Cerebellar nuclear complex (tissue), 1 donor: ENCODE data around the gene MASP2.
A peak's percentile ranks its signal among the peaks of the same experiment; 100 is the strongest.
"Not testable (repeated sequence)": the region's sequence is repeated elsewhere in the genome, so short reads cannot be mapped to it uniquely, and the experiment has no call there.

ENCODE experiments used
- DNase-seq, 2 experiments: peaks; one replicate each; lab custom pipeline; 2025; lab: John Stamatoyannopoulos, UW

The MASP2 gene

DNA sequence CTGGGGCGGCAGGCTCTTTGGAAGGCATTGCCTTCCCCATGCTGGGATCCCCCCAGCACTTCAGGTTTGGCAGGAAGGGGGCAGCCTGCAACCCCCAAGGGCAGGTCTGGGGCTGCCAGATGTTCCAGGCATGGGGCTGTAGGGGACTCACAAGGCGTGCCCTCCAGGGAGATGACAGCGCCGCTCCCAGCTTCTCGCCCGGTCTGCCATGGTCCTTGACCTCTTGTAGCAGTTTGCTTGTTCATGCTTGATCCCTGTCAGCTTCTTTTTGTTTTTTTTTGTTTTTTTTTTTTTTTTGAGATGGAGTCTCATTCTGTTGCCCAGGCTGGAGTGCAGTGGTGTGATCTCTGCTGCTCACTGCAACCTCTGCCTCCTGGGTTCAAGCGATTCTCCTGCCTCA lies 56.2 kb downstream of the MASP2 start:
- no peak for DNase-seq

DNA sequence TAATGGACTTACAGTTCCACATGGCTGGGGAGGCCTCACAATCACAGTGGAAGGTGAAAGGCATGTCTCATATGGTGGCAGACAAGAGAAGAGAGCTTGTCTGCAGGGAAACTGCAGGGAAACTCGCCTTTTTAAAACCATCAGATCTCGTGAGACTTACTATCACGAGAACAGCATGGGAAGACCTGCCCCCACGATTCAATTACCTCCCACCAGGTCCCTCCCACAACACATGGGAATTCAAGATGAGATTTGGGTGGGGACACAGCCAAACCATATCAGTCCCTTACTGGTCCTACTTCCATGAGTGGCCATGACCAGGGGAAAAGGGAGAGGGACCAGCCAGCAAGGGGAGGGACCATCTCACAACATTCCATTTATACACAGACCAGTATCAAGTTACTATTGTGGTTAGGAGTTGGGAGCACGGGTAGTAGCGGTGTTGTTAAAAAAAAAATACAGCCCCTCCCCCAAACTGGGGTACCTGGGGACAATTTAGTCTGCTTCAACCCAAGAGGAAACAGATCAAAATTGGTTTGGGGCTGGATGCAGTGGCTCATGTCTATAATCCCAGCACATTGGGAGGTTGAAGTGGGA lies 57.0 kb downstream of the MASP2 start:
- not testable (repeated sequence) for DNase-seq

DNA sequence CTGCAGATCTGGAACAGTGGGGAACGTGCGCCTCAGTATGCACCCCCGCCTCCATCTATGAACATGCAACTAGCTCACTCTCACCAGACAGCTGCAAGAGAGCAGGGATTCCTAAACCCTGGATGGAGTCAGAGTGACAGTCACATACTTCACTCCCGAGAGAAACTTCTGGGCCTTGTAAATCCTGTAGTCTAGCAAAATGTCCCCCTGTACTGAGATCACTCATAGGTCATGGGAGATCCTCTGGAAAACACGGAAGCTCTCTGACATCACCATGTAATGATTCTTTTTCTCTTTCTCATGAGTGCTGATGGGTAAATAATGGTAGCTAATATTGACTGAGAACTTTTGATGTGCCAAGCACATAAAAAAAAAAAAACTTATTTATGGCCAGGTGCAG lies 57.9 kb downstream of the MASP2 start:
- no peak for DNase-seq

DNA sequence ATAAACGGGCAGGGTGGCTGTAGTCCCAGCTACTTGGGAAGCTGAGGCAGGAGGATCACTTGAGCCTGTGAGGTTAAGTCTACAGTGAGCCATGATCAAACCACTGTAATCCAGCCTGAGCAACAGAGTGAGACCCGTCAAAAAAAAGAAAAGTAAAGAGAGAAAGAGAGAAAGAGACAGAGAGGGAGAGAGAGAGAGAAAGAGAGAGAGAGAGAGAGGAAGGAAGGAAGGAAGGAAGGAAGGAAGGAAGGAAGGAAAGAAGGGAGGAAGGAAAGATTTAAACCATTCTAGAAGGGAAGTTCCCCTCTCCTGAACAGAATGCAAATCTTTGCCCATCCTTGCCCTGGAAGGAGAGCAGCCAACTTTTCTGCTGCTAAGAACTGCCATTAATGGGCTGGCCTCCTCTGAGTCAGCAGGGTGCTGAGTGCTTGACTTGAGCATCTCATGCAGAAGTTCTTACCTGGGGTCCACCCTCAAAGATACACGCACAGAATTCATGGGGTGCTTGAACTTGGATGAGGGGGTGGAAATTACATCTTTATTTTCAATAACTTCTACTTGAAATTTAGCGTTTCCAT lies 59.1 kb downstream of the MASP2 start:
- DNase-seq = no peak

DNA sequence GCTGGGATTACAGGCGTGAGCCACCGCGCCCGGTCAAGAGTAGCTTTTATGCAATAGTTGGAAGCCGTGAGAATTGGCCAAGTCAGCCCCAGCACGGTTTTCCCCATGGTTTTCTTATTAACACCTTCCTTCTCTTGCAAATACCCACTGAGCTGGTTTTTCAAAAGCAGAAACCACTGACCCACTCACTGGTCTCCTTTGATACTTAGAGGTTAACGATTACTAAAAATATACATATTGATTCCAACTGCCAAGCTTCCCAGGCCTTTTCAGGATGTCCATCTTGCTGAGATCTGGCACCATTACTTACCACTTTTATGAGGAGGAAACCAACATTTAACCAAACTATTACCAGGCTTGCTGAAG lies 60.5 kb downstream of the MASP2 start:
- no peak for DNase-seq

DNA sequence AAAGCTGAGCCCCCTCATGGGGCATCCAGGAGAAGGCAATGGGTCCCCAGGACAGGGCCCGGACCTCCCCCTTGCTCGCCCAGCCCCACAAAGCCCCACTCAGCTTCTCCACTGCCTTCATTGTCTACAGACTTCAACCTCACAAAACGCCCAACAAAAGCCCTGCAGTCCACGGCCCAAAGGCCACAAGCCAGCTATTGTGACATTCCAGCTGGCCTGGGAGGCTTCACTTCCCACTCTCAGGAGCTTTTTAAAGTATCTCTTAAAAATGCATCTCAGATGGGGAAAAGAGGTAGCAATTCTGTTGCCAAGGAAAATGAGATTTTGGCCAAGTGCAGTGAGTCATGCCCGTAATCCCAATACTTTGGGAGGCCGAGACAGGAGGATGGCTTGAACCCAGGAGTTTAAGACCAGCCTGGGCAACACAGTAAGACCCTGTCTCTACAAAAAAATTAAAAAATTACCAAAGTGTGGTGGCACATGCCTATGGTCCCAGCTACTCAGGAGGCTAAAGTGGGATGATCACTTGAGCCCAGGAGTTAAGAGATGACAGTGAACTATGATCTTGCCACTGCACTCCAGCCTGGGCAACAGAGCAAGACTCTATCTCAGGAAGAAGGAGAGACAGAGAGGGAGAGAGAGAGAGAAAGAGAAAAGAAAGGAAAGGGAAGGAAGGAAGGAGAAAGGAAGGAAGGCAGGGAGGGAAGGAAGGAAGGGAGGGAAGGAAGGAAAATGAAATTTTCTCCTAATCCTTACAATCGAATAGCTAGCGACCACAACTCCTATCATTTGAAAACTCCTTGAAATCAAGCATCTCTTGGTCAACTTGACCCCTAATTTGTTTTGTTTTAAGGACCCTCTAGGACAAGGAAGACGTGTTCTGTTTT lies 66.0 kb downstream of the MASP2 start:
- no peak for DNase-seq

DNA sequence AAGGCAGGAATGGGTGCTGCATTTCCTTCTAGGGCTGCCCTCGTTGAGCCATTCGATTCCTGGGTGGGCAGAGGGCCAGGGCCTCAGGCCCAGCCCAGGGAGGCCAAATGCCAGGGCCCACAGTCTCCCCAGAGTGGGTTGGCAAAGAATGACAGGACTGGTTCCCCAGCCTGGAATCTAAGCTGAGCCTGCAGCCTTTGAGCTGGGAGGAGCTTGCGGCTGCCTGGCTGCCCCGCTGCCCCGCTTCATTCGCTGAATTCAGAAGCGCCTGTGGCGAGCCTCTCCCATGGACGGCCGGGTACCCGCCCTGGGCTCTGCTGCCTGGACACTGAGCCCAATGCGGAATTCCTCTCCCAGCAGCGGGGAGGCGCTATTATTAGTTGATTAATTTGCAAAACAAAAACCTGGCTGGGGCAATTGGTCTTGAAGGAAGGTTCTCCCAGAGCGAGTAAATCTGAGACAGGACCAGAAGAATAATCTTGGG lies 66.9 kb downstream of the MASP2 start:
- DNase-seq = peak in 1 of 2 experiments; percentile 11

DNA sequence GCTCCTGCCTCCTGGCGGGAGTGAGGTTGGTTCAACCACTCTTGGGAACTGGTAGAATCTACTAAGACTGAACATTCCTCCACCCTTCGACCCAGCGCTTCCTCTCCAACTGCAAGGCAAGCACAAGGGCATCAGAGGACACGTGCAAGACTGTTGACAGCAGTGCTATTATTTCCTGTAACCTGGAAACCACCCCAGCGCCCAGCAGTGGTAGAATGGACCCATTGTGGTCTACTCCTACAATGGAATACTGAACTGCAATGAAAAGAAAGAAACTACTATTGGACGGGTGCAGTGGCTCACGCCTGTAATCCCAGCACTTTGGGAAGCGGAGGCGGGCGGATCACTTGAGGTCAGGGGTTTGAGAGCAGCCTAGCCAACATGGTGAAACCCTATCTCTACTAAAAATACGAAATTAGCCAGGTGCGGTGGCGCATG lies 67.5 kb downstream of the MASP2 start:
- DNase-seq = no peak

DNA sequence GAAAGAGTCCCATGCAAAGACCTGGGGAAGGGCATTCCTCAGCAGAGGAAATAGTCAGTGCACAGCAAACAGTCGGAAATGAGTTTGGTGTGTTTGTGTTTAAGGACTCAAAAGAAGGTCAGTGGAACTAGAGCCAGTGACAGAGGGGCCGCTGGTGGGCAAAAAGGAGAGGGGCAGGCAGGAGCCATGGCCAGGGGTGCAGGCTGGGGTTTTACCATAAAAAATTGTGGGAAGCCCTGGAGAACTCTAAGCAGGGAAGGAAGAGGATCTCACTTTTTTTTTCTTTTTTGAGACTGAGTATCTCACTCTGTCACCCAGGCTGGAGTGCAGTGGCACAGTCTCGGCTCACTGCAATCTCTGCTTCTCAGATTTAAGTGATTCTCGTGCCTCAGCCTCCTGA lies 68.3 kb downstream of the MASP2 start:
- no peak for DNase-seq
